ENCODE results near the gene LITAF.

Gene LITAF

DNA sequence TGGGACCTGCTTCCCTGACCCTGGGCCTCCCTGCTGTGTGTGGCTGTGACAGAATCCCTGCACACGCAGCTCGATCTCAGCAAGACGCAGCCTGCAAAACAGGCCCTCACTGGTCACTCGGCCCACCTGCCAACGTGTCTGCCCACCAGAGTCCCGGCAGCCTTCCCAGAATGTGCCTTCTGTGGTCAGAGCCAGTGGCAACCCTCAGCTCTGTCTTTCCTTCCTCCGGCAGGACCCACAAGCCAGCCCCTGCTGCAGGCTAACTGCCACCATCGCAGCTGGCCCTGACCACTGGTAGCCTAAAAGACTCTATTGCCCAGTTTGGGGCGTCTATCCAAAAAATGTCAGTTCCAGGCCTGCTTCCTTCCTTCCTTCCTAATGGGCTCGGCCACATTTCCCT is 83.2 kb downstream of the LITAF start:
- TF ChIP-seq POLR2AphosphoS5 (IDR thresholded peaks at IDR 0.05; ENCODE audit: low read depth, low read length): no peak
- TF ChIP-seq POU2F2 (IDR thresholded peaks at IDR 0.05; ENCODE audit: low read depth, low read length): no peak
- TF ChIP-seq TAF1 (IDR thresholded peaks at IDR 0.05; ENCODE audit: low read depth, low read length): no peak
- TF ChIP-seq SPI1 (IDR thresholded peaks at IDR 0.05; ENCODE audit: low read depth, low read length): no peak
- no peak for TF ChIP-seq POLR2A (IDR thresholded peaks at IDR 0.05; ENCODE audit: low read depth, low read length)
- TF ChIP-seq PAX5 (IDR thresholded peaks at IDR 0.05; ENCODE audit: insufficient read depth, low read length, severe bottlenecking): no peak
- FAIRE-seq: no peak
- DNase-seq (ENCODE audit: insufficient read length, low spot score): no peak

GRCh38 chr16:11502239-11502638 is 84.5 kb downstream of the LITAF start:
- DNase-seq (ENCODE audit: insufficient read length, low spot score) (no peak), FAIRE-seq (no peak)
- TF ChIP-seq POLR2A (IDR thresholded peaks at IDR 0.05; ENCODE audit: low read depth, low read length) (no peak), TAF1 (IDR thresholded peaks at IDR 0.05; ENCODE audit: low read depth, low read length) (no peak), PAX5 (IDR thresholded peaks at IDR 0.05; ENCODE audit: insufficient read depth, low read length, severe bottlenecking) (no peak), POLR2AphosphoS5 (IDR thresholded peaks at IDR 0.05; ENCODE audit: low read depth, low read length) (no peak), POU2F2 (IDR thresholded peaks at IDR 0.05; ENCODE audit: low read depth, low read length) (no peak), SPI1 (IDR thresholded peaks at IDR 0.05; ENCODE audit: low read depth, low read length) (no peak)

DNA sequence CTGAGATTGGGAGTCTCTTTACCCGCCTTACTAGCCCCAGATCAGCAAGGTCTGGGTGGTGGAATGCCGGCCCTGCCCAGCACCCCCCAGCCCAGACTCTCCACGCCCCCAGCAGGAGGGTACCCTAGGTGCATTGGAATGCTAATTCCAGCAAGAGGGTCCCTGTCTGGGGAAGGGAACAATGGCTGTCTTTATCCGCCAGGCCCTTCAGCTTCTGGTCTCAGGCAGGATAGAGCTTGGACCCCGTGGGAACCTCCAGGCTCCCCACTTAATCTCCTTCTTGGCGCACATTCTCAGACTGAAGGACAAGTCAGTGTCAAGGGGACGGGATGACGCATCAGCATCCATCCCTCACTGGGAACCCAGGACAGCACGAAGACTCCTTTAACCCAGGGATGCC is 85.1 kb downstream of the LITAF start:
- DNase-seq (ENCODE audit: insufficient read length, low spot score) (no peak), FAIRE-seq (no peak)
- no peak for TF ChIP-seq SPI1 (IDR thresholded peaks at IDR 0.05; ENCODE audit: low read depth, low read length)
- no peak for TF ChIP-seq POLR2AphosphoS5 (IDR thresholded peaks at IDR 0.05; ENCODE audit: low read depth, low read length)
- no peak for TF ChIP-seq POLR2A (IDR thresholded peaks at IDR 0.05; ENCODE audit: low read depth, low read length)
- no peak for TF ChIP-seq POU2F2 (IDR thresholded peaks at IDR 0.05; ENCODE audit: low read depth, low read length)
- no peak for TF ChIP-seq TAF1 (IDR thresholded peaks at IDR 0.05; ENCODE audit: low read depth, low read length)
- no peak for TF ChIP-seq PAX5 (IDR thresholded peaks at IDR 0.05; ENCODE audit: insufficient read depth, low read length, severe bottlenecking)

DNA sequence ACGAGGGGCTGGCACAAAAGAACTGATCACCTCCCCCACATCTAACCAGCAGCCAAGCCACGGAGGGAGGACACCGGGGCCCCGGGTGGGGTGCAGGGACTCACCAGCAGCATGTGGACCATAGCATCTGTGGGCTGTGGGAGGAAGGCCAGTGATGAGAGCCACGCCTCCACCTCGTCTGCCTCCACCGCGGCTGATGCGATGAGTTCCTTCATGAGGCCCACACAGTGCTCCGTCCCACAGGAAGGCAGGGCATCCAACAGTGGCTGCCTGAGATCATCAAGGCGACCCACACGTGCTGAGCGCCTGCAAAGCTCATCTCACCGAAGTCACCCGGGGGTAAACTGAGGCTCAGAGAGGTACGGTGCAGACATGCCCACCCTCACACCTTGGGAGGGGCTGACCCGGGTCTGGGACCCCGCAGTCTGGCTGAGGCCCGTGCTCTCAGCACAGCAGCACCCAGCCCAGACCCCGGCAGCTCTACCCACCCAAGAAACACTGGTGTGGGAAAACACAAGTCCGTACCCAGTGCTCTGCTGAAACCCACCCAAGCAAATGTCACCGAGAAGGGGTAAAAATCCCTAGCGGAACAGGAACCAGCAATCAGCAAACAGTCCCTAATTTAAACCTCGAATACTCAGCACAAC is 85.9 kb downstream of the LITAF start:
- no peak for TF ChIP-seq POU2F2 (IDR thresholded peaks at IDR 0.05; ENCODE audit: low read depth, low read length)
- no peak for TF ChIP-seq SPI1 (IDR thresholded peaks at IDR 0.05; ENCODE audit: low read depth, low read length)
- no peak for TF ChIP-seq POLR2AphosphoS5 (IDR thresholded peaks at IDR 0.05; ENCODE audit: low read depth, low read length)
- no peak for TF ChIP-seq POLR2A (IDR thresholded peaks at IDR 0.05; ENCODE audit: low read depth, low read length)
- TF ChIP-seq PAX5 (IDR thresholded peaks at IDR 0.05; ENCODE audit: insufficient read depth, low read length, severe bottlenecking): no peak
- TF ChIP-seq TAF1 (IDR thresholded peaks at IDR 0.05; ENCODE audit: low read depth, low read length): no peak
- DNase-seq (ENCODE audit: insufficient read length, low spot score): no peak
- no peak for FAIRE-seq

DNA sequence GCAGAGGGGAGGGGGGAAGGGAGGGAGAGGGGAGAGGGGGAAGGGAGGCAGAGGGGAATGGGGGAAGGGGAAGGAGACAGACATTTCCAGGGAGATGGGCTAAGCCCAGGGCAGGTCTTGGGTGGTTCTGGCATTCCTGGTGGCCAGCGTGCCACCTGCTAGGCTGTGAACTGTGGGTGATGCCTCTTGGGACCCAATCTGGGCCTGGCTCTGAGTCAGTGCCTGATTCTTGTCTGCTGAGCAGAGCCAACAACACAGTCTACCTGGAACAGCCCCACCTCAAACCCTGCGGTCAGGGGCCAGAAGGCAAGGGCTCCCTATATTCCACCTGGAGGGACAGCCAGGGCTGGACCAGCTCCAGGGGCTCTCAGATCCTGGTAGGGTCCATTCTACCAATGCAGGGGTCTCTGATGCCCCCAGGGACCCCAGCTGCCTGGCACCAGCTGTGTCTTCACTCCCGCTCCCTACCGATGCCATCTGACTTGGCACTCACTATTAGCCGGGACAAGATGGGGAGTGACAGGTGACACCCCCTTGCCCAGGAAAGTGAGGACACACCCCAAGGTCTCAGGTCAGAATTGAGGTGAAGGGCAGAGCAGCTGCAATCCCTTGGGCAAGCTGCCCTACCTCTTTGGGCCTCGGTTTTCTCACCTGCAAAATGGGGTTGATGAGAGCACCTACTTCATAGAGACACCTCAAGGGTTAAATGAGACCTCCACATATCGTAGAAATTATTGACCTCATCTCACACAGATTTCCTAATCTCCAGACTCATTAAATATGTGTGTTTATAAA is 87.2 kb downstream of the LITAF start:
- FAIRE-seq (no peak), DNase-seq (ENCODE audit: insufficient read length, low spot score) (no peak)
- TF ChIP-seq POLR2A (IDR thresholded peaks at IDR 0.05; ENCODE audit: low read depth, low read length) (no peak), PAX5 (IDR thresholded peaks at IDR 0.05; ENCODE audit: insufficient read depth, low read length, severe bottlenecking) (no peak), TAF1 (IDR thresholded peaks at IDR 0.05; ENCODE audit: low read depth, low read length) (no peak), POLR2AphosphoS5 (IDR thresholded peaks at IDR 0.05; ENCODE audit: low read depth, low read length) (no peak), POU2F2 (IDR thresholded peaks at IDR 0.05; ENCODE audit: low read depth, low read length) (no peak), SPI1 (IDR thresholded peaks at IDR 0.05; ENCODE audit: low read depth, low read length) (no peak)

DNA sequence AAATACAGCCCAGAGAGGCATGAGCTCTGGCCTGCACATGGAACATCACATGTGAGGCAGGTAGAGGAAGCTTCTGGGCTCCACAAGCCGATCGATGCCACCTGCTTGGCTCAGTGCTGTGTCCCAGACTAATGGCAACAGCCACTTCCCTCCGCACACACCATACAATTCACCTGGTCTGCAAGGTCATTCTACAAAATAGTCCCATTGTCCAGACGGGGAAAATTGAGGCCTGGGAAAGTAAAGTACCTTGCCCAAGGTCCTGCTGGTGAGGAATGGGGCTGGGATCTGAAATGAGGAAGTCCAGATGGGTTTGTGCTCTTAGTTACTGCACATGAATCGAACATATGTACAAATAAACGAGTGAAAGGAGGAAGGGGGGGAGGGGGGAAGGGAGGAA is 88.0 kb downstream of the LITAF start:
- DNase-seq (ENCODE audit: insufficient read length, low spot score) (no peak), FAIRE-seq (no peak)
- TF ChIP-seq TAF1 (IDR thresholded peaks at IDR 0.05; ENCODE audit: low read depth, low read length) (no peak), POLR2AphosphoS5 (IDR thresholded peaks at IDR 0.05; ENCODE audit: low read depth, low read length) (no peak), SPI1 (IDR thresholded peaks at IDR 0.05; ENCODE audit: low read depth, low read length) (peak; percentile 64), POLR2A (IDR thresholded peaks at IDR 0.05; ENCODE audit: low read depth, low read length) (no peak)

DNA sequence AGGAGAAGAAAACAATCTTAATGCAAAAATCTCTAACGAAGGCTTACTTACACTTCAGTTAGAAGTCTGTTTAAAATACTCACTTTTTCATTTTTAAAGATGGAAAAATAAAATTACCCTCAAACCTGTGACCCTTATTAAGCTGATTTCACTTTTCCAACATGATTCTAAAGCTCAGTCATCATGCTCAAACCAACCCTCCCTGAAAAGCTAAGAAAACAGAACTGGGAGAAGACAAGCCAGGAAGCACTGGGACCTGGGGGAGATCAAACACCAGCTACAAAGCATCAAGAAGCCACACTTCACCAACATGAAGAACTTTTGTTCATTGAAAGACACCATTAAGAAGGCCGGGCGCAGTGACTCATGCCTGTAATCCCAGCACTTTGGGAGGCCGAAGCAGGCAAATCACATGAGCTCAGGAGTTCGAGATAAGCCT is 88.8 kb downstream of the LITAF start:
- TF ChIP-seq POLR2AphosphoS5 (IDR thresholded peaks at IDR 0.05; ENCODE audit: low read depth, low read length): no peak
- no peak for TF ChIP-seq SPI1 (IDR thresholded peaks at IDR 0.05; ENCODE audit: low read depth, low read length)
- TF ChIP-seq PAX5 (IDR thresholded peaks at IDR 0.05; ENCODE audit: insufficient read depth, low read length, severe bottlenecking): no peak
- TF ChIP-seq POU2F2 (IDR thresholded peaks at IDR 0.05; ENCODE audit: low read depth, low read length): no peak
- no peak for TF ChIP-seq TAF1 (IDR thresholded peaks at IDR 0.05; ENCODE audit: low read depth, low read length)
- no peak for TF ChIP-seq POLR2A (IDR thresholded peaks at IDR 0.05; ENCODE audit: low read depth, low read length)
- DNase-seq (ENCODE audit: insufficient read length, low spot score) (no peak), FAIRE-seq (no peak)

Data from GM12891 (cell line).